HG03354 (cell line): ENCODE results near the gene TJP3.

ENCODE experiments used
- ATAC-seq: cut with Tn5 transposase; IDR thresholded peaks from one replicate; pipeline ENCODE4 v1.9.1; 2021; ENCODE audit warnings: mild to moderate bottlenecking; ENCODE audit not compliant: unreplicated experiment, poor library complexity, severe bottlenecking

Gene TJP3

DNA sequence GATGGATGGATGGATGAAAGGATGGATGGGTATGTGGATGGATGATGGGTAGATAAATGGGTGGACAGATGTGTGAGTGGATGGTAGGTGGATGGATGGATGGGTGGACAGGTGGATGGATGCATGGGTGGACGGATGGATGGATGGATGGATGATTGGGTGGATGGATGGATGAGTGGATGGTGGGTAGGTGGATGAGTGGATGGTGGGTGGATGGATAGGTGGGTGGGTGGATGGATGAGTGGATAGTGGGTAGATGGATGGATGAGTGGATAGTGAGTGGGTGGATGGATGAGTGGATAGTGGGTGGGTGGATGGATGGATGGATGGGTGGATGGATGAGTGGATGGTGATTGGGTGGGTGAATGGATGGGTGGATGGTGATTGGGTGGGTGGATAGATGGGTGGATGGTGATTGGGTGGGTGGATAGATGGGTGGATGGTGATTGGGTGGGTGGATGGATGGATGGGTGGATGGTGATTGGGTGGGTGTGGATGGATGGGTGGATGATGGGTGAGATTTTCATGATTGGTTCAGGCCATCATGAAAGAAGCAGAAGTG is 68.4 kb downstream of the TJP3 start:
- no peak for ATAC-seq

DNA sequence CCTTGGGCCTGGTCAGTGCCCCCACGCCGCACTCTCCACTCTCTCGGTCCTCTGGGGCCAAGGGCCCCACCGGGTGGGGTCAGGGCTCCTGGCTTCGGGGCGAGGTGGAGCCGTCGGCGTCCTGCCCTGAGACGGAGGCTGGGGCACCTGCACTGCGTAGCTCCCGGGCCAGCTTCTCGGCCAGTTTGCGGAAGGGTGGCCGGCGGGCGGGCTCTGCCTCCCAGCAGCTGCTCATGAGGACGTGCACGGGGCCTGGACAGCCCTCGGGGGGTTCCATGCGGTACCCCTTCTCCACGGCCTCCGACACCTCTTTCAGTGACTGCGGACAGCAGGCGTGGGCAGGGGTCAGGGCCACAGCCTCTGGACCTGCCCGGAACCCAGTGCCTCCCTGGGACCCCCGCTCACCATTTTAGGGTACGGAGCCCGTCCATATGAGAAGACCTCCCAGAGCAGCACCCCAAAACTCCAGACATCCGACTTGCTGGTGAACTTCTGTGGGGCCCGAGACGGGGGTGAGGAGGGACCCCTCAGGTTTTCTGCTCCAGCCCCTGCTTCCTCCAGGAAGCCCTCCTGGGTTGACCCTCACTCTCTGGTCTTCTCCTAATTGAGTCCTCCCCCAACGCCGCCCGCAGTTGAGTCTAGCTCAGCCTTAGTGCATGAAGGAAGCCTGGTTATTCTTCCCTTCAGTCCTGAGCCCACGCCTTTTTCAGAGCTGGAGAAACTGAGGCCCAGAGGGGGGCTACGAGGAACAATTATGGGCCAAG is 70.1 kb downstream of the TJP3 start:
- no peak for ATAC-seq

- no peak for ATAC-seq
Observed at GRCh38 chr19:3778899-3779723, 70.9 kb downstream of the TJP3 start.

DNA sequence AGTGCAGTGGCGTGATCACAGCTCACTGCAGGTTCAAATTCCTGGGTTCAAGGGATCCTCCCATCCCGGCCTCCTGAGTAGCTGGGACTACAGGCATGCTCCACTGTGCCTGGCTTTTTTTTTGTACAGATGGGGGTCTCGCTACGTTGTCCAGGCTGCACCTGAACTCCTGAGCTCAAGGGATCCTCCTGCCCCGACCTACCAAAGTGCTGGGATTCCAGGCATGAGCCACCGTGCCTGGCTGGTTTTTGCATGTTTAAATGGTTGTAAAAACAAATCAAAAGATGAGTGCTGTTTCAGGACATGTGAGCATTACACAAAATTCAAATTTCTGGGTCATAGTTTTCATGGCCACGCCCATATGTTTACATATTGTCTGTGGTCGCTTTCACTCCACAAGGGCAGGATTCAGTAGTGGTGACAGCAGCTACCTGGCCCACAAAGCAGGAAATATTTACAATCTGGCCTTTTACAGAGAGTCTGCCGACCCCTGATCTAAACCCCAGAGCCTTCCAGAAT is 72.7 kb downstream of the TJP3 start:
- ATAC-seq, result no peak

GRCh38 chr19:3781603-3782002 is 73.4 kb downstream of the TJP3 start:
- ATAC-seq, result no peak

- ATAC-seq, result no peak
Observed at GRCh38 chr19:3782330-3782729, 74.1 kb downstream of the TJP3 start.

DNA sequence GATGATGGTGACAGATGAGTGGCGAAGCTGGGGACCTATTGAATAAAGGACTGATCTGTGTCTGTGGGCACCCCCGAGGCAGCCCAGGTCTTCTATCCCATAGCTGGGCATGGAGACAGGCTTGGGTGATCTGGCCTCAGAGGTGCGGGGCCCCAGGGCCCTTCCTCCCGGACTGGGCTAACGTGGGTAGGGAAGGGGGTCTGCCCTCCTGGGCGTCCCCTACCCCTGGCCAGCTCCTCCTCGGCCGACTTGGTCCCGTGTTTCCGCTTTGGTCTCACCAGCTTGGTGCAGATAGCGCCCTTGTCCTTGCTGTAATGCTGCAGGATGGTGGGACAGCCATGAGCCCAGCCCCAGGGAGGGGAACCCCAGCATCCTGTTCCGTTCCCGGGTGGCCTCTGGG is 74.7 kb downstream of the TJP3 start:
- no peak for ATAC-seq

DNA sequence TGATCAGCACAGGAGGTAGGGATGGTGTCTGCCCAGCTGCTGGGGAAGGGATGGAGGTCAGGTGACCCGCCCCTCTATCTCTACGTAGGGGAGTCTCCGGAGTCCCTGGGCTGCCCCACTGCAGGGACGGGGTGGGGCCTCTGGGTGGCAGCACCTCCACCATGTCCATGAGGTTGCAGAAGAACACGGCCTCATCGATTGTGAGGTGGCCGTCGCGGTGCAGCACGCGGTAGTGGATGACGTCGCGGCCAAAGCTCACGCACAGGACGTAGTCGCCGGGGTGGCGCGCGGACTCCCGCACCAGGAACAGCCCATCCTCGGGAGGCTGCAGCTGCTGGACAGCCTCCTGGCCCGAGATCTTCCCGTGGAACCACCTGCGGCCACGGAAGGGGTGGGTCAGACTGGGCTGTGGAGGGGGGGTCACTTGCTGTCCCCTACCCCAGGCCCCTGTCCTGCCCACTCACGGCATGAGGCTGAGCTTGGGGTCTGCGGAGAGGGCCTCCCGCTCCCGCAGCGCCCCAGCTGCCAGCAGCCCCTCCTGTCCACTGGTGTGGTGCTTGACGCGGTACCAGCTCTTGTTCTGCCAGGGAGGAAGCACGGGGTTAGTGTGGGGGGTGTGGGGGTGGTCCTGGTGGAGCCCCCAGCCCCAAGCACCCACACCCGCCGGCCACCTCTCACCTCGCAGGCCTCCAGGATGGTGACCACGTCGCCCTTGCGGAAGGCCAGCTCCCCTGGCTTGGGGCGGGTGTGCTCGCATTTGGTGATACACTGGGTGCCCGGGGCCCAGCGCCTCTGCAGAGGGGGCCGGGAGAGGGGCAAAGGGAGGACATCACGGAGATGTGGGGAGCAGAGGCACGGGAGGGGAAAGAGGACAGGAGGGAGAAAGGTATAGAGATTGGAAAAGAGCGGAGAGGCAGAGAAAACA is 75.7 kb downstream of the TJP3 start:
- no peak for ATAC-seq

GRCh38 chr19:3784607-3785450 is 76.6 kb downstream of the TJP3 start:
- no peak for ATAC-seq

GRCh38 chr19:3785451-3785937 is 77.3 kb downstream of the TJP3 start:
- no peak for ATAC-seq

DNA sequence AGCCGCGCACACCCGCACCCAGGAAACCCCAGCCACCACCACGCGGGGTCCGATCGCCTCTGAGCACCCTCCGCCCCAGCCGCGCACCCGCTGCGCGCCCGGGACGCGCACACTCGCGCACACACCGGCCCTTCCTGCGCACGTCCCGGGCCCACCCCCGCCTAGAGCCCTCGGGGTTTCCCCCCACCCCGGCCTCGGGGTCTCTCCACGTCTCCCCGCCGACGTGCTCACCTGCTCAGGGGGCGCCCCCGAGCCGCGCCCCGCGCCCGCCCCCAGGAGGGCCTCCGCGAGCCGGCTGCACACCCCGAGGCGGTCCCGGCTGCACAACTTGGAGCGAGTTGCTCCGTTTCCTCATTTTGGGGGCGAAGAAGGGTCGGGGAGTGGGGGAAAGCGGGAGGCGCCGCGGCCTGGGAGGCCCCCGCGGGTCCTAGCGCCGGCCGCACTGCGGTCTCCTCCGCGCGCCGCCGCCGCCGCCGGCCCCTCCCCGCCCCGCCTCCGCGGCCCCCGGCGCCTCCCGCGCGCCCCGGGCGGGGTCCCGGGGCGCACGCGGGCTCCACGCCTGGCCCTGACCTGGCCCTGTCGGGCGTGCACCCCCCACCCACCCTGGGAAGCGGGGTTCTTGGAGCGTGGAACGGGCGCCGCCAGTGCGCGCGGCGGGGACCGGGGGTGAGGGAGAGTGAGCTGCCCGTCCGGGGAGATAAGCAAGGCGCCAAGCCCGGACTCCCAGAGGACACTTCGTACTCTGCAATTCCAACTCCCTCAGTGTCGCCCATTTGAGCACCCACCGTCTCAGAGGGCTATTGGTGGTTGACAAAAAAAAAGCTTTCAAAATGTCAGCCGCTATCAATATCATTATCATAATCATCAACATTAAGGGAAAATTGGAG is 78.0 kb downstream of the TJP3 start, which contains the start of gene MATK:
Gene MATK, minus strand, starts transcription at position 444 of the 887 bp plus-strand sequence. CDS start 1,246 bp downstream, outside the sequence.
- no peak for ATAC-seq

DNA sequence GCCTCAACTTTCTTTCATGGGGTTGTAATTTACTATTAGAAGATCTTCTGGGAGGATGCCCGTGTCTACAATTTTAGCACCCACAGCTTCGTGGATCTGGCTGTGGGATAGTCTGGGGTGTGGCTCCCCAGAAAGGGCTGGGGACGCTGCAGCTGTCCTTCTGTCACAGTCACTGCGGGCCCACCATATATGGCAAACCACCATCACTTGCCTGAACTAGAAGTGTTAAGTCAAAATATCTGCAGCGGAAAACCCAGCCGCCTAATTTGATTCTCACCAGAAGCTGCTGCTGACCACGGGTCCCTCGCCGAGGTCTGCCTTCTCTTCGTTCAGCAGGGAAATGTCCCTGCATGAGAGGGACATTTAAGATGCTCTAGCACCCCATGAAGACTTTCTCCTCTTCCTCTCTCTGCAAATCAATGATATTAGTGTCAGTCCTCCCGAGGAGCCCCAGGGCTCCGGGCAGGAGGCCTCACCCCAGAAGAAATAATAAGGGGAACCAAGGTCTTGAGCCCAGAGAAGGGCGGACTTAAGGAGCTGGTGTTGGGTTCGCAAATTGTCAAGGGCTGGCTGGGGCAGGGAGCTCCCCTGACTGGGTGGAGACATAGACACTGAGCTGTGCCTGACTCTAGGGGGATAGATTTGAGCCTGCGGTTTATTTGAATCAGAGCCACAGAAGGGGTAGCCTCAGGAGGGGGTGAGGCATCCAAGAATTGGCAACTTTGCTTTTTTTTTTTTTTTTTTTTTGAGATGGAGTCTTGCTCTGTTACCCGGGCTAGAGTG is 81.0 kb downstream of the TJP3 start:
- ATAC-seq, result no peak

DNA sequence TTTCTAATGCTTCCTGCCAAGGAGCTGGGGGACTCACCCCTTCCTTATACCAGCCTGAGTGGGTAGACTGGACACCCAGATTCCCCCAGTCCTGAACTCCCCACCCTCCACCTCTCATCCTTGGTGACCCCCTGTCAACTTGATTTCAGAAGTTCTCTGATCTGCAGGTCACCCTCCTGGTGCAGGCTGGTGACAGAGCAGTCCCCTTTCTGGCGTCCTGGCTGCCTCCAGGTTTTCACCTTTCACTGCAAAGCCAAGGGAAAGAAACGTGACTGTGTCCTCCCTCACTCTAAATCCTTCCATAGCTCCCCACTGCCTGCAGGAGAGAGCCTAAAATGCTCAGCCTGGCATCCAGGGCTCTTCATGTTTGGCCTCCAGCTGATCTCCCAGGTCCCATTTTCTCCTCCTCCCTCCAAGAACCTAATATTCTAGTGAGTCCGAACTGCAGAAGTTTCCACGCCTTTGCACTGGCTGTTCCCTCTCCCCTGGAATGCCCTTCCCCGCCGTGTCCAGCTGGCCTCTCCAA is 82.1 kb downstream of the TJP3 start:
- no peak for ATAC-seq

DNA sequence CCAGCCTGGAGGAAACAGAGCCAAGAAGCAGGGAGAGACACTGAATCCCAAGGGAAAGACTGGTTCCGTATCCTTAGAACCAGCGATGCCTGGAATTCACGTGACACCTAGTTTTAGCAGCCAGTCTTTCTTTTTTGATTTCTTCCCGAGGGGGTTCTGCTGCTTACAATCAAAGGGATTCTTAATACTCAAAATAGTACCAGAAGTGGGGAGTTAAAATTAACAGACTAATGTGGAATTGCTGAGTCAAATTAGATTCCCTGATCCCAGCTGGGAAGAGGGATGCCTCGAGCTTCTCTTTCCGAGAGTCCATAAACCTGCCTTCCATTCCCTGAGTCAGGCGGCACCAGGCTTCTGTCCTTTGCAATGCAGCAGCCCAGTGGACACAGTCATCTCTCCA is 82.8 kb downstream of the TJP3 start:
- ATAC-seq, result no peak

GRCh38 chr19:3792114-3792513 is 83.9 kb downstream of the TJP3 start:
- ATAC-seq, result no peak

DNA sequence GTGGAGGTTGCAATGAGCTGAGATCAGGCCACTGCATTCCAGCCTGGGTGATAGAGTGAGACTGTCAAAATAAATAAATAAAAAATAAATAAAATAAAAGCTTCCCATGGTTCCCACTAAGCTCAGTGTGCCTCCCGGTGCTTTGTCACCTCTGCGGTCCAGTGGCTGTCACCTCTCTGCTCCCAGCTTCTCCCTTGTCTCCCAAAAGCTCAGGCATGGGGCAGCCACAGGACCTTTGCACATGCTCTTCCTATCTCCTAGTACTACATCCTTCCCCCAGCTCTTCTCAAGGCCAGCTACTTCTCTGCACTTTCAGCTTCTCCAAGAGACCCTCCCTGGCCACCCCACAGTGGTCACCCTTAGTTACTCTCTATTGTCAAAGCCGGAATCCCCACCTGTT is 85.6 kb downstream of the TJP3 start:
- no peak for ATAC-seq

DNA sequence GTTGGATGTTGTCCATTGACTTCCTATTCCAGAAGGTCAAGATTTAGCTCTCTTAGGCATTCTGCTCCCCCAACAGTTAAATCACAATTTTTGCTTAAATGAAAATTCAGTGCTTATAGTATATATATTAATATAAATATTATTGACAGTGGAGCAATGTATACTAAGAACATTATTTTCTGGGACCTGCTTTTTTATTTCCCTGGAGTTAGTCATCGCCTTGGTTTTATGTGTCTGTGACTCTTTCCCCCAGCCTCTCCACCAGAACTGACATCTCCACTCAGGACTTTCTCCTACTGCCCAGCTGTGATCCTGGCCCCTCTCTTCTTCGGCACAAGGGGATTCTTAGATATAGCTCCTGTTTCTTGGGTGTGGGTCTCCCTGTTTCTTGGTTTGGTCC is 88.2 kb downstream of the TJP3 start:
- no peak for ATAC-seq
